TTC549 (cell line): ENCODE results near the gene SWAP70.
A peak's percentile ranks its signal among the peaks of the same experiment; 100 is the strongest.

Source experiments
- FAIRE-seq: peaks from 2 replicates; lab custom pipeline; 2012; peaks lifted over from hg19 to GRCh38; lab: Jason Lieb, UNC

The SWAP70 gene

DNA sequence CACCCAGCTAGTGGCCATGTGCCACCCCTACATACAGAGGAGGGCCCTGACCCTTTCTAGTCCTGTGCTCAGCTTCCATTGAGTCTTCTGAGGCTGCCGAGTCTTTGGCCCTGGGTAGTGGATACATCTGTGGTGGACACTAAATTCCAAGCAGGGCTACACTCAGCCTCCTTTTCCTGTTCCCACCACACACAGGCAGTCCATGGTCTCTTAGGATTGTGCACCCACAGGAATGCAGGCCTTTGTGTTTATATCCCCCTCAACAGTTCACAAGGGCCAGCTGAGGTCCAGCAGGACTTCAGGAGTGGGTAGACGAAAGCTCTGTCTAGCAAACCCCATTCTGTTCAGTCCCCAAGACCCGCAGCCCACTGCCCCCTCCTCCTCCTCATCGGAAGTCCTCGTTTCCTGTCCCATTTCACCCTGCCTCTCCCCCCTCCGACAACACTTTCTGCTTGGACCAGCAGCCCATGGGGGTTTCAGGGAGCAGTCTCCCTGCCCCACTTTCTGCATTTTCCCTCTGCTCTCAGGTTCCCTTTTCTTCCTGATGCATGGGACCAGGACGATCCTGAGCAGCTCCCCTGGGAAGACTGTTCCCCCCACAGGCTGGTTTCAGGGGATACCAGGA is 91.8 kb downstream of the SWAP70 start:
- no peak for FAIRE-seq

DNA sequence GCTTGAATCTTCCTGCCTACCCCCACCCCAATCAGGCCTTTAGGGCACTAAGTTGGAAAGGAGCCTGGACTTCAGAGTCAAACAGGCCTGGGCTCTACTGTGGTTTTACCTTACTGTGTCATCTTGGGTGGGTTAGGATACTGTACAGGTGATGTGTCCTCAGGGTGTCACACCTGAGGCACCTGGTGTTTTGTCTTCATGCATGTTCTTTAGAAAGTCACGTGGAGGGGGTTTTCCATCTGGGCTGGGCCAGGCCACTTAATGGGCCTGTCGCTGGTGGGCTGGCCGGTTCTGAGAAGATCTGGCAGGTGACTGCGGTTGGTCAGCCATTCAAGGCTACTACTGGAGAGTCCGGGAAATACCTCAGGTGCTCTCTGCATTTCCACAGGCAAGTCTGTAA is 92.6 kb downstream of the SWAP70 start:
- no peak for FAIRE-seq

DNA sequence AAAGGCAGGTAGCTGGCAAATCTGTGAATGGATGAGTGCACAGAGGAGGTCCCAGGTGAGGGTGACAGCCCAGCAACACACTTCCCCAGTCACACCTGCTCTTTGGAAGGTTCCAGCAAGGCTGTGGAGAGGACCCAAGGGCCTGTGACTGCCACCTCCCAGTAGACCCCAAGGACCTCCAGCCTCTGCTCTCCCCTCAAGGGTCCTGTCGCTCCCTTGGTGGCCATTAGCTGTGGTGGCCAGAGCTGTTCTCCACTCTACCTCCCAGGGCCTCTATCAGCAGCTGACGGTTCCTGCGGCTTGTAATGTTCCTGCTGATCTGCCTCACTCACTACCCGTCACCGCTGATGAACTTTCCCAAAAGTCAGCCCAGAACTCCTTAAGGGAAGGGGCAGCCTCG is 93.0 kb downstream of the SWAP70 start:
- no peak for FAIRE-seq

DNA sequence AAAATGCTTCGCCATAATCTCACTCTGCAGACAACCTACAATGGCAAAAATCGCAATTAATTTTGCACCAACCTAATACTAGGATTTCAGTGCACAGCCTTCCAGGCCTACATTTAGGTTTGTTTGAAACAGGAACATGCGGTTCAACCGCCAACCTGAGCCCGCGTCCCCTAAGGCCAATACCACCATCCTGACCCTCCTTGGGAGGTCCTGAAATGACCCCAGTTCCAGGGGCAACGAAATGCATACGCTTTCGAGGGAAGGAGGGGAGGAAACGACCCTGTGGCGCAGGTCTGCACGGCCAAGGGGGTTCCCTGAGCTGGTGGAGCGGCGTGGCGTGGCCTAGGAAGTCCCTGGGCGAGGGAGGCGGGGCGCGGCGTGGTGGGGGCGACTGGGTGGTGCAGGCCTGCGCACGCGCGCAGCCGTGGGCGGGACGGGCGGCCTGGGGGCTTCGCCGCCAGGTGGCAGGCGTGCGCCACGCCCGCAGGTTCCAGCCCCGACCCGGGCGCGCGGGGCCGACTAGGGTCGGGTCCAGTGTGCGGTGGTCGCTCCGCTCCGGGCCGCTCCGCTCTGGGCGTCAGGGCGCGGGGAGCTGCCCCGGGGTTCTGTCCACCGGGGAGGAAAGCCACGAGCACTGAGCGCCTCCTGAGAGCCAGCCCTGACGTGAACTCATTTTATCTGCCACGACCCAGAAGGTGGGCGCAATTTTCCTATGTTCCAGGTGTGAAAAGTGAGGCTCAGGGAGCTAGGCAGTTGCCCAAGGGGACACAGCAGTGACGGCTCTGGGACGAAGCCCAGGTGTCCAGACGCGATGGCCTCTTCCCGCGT is 94.1 kb downstream of the SWAP70 start:
- no peak for FAIRE-seq

DNA sequence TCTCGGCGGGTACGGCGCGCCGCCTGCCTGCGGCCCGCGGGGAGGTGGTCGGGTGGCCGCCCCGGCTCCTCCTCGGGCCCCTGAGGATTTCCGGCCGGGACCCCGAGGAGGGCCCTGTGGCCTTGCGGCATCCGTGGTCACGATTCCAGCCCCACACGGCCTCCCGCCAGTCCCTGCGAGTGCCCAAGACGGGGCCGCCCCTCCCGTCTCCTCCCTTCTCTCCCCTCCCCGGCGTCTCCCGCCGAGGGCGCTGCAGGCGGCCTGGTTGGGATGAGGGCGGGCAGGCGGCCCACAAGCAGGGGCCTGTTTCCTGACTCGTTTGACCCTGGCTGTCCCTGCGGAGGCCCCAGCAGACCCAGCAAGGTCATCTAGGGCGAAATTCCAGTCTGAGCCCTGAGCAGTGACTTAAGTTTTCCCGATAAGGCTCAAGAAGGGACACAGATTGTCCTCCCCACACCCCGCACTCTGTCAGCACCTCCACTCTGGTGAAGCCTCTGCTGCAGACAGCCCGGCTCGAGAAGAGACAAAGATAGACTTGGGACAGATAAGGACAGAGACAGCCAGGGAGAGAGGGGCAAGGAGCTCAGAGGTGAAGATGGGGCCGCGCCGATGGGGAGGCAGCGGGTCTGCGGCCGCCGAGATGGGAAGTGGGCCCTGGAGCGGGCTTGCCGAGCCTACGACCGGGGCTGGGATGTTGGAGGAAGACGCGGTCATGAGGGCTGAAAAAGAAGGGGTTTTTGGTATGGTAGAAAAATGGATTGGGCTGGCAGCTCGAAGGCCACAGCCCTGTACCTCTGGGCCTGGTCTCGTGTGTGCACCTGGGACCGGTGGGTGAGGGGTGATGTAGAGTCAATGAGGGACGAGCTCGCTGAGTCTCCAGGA is 95.0 kb downstream of the SWAP70 start:
- peak; percentile 43 for FAIRE-seq

DNA sequence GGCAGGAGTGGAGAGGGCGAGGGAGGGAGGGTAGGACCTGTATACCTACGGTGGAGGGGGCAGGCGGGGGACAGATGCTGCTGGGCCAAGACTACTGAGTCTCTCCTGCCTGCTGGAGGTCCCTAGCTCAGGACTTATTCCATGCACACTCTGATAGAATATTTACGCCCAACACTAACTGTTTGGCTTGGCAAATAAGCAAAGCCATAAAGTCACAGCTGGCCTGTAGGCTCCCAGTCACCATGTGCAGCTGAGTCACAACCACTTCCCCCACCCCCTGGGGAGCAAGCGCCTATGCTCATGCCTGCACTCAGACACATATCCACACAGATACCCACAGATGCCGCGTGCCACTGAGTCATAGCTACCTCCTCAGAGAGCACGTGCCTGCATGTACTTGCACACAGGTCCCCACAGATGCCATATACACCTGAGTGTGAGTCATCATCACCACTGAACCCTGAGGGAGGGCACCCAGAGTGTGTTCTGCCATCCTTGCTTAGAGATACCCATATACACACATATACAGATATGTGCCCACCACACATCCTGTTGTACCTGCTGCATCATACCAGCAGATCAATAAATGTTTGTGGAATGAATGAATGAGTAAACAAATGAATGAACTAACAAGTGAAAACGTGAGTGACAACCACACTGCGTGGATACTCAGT is 95.8 kb downstream of the SWAP70 start:
- no peak for FAIRE-seq

DNA sequence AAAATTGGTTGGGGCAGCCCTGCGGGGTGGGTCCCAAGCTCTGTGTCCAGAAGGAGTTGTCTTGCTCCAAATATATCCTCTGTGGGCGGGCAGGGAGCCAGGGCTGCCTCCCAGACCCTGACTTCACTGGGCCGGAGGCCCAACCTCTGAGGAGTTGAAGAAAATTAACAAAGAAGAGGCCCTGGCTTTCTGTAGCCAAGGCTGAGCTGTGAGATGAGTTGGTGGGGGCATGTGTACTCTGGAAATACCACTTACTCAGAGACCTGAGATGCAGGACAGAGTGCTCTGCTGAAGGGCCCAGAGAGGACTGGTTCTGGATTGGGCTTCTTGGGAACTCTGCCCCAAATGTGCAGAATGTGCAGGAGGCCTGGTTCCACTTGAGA is 96.3 kb downstream of the SWAP70 start:
- FAIRE-seq = no peak

DNA sequence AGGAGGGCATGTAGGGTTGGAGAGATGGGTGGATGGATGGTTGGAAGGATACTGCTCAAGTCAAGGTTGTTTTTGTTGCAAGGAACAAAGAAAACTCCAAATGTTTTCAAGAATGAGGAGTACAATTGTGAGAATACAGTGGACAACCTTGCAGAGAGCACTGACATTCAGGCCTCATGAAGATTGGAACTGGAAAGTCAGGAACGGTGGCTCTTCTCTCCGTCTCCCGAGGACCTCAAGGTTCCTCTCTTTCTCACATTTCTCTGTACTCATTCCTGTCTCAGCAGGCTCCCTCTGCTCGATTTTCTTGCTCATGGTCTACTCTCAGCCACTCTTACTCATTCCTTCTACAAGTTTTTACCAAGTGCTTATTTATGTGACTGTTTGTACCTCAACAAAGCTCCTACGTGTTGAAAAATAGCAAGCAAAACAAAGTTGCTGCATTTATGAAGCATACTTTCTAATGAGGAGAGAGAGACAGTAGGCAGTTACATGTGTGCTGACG is 97.6 kb downstream of the SWAP70 start:
- FAIRE-seq = no peak

DNA sequence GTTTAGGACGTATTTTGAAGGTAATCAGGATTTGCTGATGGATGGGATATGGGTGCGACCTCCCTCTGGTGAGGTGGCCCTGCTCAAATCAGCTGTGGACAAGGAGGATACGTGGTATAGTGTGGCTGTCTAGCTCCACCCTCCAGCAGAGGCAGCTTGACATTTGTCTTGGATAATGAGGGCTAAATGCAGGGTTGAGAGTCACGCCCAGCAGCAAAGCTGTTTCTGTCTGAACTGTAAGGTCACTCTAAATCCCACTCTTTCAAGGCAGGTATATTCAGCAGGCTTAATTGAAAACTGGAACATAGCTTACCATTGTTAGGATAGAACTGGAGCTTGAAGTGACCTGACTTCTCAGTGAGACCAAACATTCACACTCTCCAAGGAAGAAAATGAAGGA is 98.7 kb downstream of the SWAP70 start:
- no peak for FAIRE-seq

DNA sequence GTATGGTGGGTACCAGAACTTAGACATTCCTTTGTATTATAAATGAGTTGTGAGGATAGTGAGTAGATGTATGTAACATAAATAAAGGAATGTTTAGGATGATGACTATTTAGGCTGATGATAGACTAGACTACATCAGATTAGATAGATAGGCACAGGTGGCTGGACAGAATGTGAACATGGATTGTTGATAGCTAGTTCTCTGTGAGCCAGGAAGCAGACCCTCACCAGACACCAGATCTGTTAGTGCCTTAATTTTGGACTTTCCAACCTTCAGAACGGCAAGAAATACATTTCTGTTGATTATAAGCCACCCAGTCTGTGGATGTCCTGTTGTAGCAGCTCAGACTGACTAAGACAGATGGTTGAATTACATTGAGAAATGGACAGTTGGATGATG is 99.4 kb downstream of the SWAP70 start:
- FAIRE-seq = no peak

DNA sequence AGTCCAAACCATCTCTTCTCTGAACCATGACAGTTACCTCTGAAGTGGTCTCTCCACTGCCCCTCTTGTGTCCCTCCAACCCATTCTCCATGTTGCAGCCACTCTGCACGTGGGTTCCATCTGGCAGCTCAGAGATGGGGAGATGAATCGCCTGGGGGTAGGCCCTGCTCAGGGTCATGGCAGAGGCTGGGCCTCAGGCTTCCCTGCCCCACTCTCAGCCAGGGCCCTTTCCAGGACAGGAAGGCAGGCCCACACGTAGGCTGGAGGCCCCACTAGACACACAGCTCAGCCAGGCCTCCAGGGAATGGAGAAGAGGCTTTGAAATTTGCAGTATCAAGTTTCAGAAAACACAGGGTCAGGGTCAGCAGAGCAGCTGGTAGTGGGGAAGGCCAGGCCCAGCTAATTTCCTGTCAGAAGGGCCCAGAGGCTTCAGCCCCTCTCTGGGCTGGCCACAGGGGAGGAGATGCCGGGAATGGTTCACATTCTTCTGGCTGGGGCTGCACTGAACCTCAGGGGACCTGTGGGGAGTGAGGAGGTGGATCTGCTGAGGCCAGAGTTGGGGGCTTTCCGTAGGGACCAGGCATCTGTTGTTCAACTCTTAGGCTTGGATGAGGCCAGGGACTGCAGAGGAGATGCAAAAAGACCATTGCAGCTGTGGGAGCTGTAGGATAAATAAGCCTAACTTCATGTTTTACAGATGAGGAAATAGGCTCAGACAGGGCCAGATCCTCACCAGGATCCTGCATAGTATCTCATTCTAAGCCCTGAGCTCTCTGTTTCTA is 101.6 kb downstream of the SWAP70 start:
- FAIRE-seq = no peak

DNA sequence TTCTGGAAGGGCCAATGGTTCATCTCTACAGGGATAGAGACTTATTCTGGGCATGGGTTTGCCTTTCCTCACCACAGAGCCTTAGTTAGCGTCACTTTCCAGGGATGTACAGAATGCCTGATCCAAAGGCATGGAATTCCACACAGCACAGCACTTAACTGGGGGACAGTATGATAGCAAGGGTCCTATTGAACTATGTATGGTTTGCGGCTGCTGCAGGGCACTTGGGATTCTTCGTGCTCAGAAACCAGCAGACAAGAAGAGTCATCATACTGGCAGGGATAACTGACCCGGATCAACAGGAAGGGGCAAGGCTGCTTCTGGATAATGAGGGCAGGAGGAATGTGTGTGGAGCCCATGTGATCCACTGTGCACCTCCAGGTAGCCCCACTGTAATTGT is 105.7 kb downstream of the SWAP70 start:
- FAIRE-seq = no peak

DNA sequence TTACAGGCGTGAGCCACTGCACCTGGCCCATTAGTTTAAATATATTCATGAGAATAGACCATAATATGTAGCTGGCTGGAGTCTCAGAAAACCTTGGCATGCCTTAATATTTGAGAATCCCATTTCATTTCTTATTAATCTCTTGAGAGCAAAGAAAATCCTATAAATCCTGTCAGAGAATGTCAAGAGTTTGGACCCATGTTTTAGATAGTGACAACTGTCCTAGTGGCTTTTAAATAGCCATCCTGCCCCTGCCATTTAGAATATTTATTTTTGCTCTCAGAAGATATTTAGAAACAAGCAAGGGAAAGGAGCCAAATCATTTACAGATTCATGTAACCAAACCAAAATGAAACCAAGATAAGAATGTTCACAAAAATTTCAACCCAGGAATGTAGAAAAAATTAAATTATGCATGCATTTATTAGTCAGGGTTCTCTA is 107.2 kb downstream of the SWAP70 start:
- no peak for FAIRE-seq

DNA sequence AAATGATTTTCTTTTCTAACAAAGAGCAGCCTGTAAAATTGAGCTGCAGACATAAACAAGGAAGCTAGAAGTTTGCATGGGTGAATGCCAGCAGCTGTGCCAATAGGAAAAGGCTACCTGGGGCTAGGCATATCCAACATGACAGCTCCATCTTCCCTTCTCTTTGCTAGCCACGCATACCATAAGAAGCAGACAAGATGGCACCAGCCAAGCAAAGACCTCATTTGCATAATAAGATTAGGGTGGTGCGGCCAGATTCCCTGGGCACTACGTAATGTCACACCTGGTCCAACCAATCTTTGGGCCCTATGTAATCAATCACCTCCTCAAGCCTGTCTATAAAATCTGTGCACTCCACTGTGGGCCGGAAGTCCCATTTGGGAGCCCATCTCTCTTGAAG is 108.3 kb downstream of the SWAP70 start:
- FAIRE-seq = no peak

DNA sequence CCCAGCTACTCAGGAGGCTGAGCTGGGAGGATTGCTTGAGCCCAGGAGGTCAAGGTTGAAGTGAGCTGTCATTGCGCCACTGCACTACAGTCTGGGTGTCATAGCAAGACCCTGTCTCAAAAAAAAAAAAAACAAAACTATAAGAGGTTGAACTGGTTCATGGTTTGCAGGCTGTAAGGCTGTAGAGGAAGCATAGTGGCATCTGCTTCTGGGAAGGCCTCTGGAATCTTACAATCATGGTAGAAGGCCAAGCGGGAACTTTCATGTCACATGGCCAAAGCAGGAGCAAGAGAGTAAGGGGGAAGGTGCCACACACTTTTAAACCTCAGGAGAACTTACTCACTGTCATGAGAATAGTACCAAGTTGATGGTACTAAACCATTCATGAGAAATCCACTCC is 109.6 kb downstream of the SWAP70 start:
- no peak for FAIRE-seq

DNA sequence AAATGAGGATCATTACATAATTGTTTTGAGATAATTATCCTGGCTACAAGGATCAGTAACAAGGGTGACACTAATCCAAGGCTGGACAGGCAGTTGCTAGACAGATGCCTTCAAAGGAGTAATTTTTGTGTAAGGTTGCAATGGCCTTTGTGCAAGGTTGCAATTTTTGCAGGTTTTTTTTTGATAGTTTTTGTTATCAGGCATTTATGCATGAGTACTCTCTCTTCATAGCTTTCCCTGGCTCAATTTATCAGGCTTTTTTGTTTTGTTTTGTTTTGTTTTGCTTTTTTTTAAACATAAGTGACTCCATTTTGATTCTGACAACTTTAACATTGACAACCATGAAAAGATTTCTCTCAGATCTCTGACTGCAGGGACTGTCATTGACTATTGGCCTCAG is 110.2 kb downstream of the SWAP70 start:
- no peak for FAIRE-seq

DNA sequence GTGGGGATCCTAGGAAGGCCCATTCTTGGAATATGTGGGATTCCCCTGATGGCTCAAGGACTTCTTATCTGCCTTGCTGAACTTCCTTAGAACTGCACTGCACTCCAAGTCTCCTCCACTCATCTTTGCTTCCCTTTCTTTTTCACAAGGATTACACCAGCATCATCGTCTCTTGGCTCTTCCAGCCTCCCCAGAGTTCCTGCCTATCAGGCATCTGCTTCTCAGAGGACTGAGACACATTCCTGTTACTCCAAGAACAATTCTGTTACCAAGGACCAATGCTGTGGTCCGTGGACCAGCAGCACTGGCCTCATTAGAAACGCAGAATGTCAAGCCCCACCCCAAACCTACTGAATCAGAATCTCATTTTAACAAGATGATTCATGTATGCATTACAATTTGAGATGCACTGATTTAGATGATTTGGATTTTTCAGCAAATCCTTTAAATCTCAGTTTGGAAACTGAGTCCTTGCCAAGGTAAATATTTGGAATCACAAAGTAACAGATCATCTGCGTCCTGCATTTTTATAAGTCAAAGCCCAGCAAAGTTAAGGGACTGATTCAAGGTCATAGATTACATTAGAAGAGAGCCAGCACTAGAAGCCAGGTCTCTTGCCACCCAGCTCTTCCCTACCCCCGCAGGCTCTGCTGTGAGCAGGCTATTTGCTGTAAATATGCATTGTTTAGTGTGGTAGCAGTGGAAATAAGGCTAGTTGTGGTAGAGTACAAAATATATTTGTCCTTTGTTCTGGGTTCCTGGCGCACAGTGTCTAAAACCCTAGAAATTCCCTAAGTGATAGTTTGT is 110.9 kb downstream of the SWAP70 start:
- peak; percentile 86 for FAIRE-seq

DNA sequence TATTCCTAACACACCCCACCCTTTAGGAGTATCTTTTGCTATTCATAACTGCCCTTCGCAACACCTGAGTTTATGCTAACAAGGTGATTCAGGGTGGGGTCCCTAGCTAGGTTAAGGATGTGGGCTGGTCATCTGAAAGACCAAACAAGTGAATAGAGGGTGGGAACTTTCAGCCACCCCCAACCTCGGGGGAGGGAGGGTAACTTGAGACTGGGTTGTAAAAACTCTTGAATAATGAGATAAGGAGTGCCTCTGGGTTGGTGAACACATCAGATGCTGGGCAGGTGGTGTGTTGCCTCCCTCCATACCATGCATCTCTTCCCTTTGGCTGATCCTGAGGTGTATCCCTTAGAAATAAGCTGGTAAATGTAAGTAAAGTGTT is 111.5 kb downstream of the SWAP70 start:
- FAIRE-seq = no peak

DNA sequence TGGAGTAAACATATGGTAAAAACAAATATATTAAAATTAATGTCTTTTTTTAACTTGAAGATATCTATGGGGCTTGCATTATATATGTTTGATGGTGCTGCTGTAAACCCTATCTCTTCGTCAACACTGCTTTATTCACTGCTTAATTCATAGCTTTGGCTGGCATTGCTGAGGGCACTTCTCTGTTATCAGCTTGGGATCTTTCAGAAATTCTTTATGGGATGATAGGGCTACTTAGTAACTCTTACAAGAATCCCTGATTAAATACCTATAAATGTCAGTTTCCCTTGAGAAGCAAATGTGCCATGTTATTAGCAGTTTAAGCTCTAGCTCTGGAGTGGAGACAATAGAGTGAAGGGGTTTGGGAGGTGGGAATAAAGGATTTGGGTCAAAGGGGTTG is 112.3 kb downstream of the SWAP70 start:
- no peak for FAIRE-seq

DNA sequence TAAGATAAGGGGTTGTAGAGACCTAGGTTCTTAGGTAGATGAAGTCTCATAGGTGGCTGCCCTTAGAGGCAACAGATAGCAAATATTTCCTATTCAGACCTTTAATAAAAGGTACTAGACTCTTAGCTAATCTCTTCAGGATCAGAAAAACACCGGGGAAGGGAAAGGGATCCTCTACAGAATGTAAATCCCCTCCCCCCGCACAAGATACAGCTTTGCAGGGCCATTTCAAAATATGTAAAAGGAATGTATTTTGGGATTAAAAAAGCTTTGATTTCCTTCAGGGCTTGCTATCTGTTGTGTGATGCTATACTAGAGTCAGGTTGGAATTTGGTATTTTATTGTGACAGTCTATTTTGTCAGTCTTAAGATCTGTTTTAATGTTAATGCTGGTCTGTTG is 113.2 kb downstream of the SWAP70 start:
- no peak for FAIRE-seq

DNA sequence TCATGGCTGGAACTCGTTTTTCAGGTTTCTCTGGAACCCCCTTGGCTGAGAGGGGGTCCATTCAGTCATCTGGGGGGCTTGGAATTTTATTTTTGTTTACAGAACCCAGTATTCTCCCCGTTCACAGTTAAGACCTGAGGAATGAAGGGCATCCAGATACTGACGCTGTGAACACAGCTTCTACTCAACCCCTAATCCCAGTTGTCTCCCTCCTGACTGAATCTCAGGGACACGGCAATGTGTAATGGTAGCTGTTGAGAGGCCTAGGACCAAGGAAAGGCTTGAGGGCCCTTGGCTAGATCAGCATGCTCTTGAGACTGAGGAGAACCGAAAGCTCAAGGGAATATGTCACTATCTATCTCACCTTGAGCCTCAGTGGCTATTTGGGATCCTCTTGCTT is 113.6 kb downstream of the SWAP70 start:
- FAIRE-seq = no peak
